HG03196 (cell line): ENCODE data around the gene C2CD4B.

Experiments
- ATAC-seq: cut with Tn5 transposase; IDR thresholded peaks from one replicate; pipeline ENCODE4 v1.9.1; 2021; ENCODE audit not compliant: unreplicated experiment

The C2CD4B gene

GRCh38 chr15:62120776-62121175 lies 44.3 kb downstream of the C2CD4B start:
- ATAC-seq, result no peak

GRCh38 chr15:62119874-62120273 lies 45.2 kb downstream of the C2CD4B start:
- ATAC-seq, result no peak

- ATAC-seq, result no peak
Measured at GRCh38 chr15:62119227-62119864, 45.7 kb downstream of the C2CD4B start.

GRCh38 chr15:62118520-62119226 lies 46.4 kb downstream of the C2CD4B start:
- no peak for ATAC-seq

- ATAC-seq, result no peak
Measured at GRCh38 chr15:62115847-62116246, 49.2 kb downstream of the C2CD4B start.
